Measurements from ENCODE around the gene APBB1.
"Not testable (repeated sequence)": the region's sequence is repeated elsewhere in the genome, so short reads cannot be mapped to it uniquely, and the experiment has no call there.

The APBB1 gene

DNA sequence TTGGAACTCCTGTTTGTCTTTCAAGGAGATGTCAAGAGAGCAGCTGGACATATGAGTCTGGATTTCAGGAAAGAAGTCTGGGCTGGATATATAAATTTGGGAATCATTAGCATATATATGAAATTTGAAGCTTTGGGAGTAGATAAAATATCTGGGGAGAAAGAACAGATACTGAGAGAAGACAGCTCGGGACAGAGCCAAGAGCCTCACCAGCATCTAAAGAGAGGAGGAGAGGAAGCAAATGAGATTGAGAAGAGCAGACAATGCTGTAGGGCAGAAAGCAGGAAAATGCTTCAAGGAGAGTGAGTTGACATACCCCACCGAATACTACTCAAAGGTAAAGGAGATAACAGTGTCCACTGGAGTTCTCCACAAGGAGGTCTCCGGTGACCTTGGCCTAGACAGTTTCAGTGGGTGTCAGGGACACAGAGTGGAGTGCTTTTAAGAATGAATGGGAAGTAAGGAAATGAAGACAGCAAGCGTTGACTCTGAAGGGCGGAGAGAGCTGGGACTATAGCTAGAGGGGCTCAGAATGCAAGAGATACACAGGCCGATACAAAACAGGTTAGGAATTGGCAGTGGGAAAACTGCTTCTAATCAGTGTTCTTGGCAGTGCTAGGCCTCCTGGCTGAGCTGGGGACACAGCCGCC lies 862 bp downstream of the APBB1 start:
- no peak for DNase-seq (ENCODE audit: low spot score)

DNA sequence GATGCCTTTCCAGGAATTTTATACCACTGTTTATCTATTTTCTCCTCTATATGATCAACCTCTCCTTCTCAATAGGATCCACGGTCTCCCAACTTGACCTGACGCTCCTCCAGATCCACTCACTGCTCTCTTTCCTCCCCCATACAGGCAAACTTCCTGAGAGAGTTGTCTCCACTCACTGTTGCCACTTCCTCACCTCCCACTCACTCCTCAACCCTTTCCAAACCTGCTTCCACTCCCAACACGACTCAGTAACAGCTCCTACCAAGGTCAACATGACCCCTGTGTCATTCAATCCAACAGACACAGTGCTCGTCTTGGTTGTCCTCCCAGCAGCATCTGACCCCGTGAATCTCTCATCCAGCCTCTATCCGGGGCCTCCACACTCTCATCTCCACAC lies 3.1 kb downstream of the APBB1 start:
- DNase-seq (ENCODE audit: low spot score): no peak

DNA sequence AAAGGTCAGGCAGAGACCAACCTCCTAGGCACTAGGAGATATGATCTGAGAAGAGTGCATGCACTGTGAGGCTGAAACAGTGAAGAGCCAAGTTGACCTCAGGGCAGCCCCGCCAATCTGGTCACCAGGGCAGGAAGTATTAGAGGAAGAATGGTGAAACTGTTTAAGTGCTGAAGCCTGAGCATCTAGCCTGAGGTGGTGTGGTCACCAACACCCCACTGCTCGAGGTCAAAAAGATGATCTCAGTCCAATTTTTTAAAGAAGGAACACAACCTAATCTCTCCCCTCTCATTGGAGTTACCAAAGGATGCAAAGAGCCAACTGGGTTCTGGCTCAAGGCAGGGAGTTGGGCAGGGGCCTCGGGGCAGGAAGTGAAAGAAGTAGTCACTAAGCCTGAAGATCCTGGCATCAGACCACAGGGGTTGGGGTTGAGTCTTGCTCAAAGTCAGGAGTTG lies 4.0 kb downstream of the APBB1 start:
- no peak for DNase-seq (ENCODE audit: low spot score)

DNA sequence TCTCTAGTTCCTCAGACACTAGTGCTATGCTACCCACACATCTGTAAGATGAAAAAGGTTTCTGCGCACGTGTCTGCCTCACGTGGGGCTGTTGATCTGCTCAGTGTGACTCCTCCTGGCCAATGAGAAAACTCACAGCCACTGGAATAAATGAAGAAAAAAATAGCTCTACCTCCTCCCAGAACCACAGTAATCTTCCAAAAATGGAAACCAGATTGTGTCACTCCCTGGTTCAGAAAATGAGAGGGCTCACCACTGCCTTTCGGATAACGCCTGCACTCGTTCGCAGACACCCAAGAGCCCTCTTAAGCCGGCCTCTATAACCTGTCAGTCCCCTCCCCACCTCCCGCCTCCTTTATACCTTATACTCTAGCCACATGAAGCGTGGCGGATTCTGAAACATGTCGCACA lies 5.1 kb downstream of the APBB1 start:
- DNase-seq (ENCODE audit: low spot score): no peak

DNA sequence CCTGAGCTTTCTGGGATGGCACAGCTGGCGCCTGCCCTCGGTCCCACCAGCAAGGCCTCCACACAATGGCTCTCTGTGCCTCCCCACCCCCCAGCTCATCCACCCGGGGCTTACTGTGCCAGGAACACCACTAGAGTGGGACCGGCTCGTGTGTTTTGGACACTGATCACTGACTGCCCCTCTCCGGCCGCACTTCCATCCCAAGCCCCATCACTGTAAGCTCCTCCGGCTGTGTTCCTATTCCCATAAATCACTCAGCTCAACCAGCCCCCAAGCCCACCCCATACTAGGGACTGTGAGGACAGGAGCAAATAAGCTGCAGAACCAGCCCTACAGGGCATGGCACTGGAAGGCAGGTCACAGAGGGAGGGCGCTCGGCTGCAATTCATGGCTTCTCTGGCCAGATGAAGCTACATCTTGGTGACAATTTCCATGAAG lies 7.3 kb downstream of the APBB1 start:
- no peak for DNase-seq (ENCODE audit: low spot score)

DNA sequence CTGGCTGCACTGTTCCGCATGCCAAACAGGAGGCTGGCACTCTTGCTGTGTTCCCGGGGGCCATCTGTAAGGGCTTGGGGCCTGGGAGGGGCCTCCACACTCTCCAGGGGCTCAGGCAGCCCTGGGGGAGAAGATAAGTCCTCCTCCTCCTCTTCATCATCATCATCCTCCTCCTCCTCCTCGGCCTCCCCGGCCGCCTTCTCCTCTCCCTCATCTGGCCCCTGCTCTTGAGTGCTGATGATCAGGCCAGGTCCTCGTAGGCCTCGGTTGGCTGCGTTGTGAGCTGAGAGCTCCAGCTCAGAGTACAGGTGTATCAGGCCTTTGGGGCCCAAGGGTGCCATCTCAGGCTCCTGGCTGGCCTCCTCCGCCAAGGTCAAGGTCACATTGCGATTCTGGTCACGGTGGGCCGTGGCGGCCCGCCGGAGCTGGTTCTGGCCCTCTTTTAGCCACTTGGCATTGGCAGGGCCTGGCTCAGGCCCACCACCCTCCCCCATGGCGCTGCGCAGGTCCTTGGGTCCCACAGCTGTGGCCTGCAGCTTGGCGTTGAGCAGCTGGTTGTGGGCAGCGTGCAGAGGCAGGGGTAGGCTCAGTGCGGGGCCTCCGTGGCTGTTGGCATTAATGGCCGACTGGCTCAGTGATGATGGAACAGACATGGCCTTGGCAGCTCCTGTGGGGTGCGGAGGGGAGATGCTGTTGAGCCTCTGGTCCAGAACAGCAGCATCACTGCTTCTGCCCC lies 8.0 kb downstream of the APBB1 start:
- no peak for DNase-seq (ENCODE audit: low spot score)

DNA sequence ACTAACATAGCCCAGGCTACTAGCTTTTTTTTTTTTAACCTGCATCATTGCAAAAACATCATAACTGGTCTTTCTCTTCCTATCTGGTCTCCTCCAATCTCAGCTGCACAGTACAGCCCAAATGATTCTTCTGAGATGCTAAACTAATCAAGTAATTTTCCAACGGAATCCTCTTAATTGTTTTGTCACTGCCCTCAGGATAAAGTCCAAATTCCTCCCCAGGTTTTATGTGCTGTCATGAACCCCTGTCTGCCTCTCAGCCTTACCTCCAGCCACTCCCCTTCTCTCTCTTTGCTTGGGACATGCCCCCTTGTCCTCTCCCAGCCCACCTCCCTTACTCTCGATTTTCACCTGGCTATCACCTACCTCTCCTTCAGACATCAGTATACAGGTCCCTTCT lies 12.5 kb downstream of the APBB1 start:
- no peak for DNase-seq (ENCODE audit: low spot score)

DNA sequence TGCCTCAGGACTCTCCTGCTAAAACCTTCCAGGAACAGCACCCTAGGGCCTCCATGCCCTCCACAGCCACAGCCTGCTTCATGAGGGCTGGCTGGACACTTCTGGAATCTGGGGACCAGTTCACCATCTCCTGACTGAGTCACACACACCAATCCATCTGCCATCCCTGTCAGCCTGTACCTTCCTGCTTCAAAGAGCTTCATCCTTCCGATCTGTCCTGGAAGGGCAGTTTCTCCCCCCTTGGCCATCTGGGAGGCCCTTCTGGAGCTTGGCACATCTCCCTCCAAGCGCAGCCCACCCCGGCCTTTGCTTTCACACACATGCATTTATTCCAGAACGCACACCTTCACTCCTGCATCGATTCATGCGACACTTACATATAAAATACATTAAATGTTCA lies 13.0 kb downstream of the APBB1 start:
- DNase-seq (ENCODE audit: low spot score): no peak

DNA sequence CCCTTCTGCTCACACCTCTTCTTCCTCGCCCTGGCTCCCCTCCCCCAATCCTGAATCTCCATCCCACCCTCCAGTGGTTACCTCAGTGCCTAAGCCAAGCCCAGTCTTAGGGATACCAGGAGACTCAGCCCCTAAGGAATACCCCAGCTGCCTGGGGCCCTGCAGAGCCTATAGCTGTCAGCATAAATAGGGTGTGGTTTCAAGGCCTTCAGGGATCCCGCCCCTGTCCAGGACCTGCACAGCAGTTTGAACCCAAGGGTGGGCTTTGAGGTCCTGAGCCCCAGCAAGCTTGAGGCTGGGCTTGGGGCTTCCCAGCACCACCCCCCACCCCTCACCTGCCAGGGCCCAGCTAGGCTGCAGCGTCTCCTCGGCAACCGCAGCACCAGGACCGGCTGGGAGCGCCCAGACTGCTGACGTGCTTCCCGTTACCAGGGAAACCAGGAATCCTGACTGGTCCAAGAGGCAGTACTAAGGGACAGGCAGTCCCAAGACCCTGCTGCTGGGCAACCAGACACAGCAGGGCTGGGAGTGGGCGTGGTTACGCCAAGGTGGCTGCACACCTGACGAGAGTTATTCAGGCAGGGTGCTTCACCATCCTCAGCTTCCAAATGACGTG lies 13.7 kb downstream of the APBB1 start:
- DNase-seq (ENCODE audit: low spot score): no peak

DNA sequence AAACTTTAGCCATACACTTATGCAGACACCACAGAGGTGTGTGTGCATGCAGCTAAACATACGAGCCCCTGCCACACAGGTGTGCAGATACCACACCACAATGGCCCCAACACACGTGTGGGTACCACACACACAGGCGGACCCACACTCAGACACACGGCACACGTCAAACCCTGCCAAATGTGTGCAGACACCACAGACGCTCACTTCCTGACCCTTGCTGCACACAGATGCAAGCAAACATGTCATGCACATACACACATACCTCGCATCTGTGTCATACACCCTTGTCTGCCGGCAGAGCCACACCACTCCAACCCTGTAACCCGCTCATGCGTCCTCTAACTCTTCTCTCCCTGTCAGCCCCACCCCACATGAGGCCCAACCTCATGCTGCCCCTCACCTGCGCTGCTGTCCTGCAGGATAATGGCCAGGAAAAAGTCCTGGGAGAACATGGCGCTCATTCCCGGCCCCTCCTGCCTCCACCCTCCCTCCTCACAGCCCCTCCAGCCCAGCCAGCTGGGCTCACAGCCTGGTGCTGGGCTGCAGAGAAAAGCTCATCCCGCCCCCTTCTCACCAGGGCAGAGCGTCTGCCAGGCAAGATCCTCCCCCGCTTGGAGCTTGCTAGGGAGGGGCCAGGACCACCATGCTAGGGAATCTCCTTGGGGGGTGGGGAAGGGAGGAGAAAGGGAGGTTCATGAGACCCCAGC lies 14.4 kb downstream of the APBB1 start:
- DNase-seq (ENCODE audit: low spot score): no peak

DNA sequence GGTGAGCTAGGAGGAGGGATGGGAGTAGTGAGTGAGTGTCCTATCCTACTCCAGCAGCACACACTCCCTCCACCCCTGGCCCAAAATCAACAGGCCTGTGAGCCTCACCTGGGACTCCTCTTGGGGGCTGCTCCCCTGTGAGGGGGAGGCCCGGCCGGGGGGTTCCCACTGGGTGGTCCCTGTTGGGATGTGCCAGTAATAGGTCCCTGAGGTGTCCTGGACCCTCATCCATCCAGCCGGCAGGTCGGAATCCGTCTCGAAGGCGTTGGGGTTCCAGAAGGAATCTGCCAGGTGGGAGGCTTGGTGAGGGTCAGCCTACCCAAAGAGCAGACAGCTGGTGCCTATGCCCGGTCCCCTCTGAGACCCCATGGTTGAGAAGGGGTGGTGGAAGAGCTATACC lies 15.4 kb downstream of the APBB1 start:
- DNase-seq (ENCODE audit: low spot score): no peak

DNA sequence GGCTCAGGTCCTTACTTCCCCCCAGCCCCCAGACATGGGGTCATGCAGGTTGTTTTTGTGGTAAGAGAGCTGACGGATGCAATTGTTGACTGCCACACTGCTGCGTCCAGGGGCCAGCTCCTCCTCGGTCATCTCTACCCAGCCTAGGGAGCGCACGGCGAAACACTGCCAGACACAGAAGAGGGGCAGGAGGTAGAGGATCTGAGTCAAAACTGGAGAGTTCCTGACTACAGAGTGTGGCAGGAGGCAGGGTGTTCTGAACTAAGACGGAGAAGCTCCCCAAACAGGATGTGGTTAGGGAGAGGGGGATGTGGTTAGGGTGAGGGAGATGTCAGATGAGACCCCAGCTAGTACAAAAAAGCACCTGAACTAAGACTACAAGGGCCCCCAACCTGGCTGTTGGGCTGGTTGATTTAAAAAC lies 16.3 kb downstream of the APBB1 start:
- no peak for DNase-seq (ENCODE audit: low spot score)

DNA sequence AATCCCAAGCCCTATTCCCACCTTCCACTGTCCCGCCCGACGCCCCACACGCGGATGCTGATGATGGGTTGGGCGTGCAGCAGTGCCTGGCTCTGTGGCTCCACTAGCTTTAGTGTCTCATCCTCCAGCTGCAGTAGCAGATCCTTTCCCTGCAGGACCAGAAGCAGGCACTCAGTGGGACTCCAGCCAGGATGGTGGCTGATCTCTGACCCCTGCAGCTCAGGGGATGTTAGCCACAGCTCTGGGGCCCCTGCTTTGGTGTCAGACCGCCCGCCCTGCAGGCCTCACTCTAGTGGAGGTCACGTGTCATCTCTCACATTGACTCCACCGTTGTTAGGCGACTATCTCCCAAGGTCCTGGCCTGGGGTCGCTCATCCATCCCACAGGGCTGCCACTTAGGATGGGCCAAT lies 16.8 kb downstream of the APBB1 start:
- DNase-seq (ENCODE audit: low spot score): no peak

DNA sequence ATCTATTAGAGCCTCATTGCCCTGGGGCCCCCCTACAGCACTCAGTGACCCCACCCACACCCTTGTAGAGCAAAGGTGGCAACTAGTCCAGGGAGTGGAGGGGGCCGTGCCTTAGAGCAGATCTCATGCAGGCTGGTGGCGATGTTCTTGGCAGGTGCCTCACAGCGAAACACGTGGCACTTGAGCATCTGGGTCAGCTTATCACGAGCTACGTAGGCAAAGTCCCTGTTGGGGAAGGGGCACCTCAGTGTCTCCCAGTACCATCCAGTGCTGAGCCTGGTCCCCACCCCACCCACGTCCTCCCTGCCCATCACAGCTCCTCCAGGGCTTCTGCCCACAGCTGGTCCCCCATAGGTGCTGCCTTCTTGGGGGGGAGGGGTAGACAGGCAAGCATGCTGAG lies 17.4 kb downstream of the APBB1 start:
- no peak for DNase-seq (ENCODE audit: low spot score)

DNA sequence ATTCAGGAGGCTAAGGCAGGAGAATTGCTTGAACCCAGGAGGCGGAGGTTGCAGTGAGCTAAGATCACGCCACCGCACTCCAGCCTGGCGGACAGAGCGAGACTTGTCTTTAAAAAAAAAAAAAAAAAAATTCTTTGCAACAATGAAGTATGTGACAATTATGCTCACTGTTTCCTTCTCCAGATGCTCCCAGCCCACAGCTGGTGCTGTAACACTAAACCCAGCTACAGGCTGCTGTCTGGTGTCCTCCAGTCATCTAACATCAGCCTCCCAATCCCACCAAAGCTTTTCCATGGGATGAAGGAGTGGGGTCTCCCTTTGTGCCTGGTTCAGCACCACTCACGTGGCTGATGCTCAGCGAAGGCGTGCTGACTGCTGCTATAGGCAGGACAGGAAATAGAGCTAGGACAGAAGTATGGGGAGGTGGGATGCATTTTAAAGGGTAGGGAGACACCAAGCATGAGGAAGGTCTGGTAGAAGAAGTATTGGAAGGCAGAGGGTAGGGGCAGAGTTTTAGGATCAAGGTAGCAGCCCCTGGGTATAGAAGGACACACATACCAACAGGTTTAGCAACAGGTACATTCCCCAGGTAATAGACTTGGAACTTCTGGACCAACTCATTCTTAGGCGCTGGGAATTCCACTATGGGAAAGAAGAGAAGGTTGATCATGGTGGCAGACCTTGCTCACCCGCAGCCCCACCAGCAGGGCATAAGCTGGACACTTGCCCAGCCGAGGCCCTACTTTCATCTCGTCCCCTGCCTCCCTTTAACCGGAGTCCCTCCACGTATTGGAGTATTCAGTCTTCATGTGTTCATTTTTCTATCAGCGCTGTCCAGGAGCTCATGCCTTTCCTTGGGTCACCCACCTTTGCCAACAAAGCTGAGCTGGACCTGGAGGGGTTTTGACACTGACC lies 18.2 kb downstream of the APBB1 start:
- no peak for DNase-seq (ENCODE audit: low spot score)

DNA sequence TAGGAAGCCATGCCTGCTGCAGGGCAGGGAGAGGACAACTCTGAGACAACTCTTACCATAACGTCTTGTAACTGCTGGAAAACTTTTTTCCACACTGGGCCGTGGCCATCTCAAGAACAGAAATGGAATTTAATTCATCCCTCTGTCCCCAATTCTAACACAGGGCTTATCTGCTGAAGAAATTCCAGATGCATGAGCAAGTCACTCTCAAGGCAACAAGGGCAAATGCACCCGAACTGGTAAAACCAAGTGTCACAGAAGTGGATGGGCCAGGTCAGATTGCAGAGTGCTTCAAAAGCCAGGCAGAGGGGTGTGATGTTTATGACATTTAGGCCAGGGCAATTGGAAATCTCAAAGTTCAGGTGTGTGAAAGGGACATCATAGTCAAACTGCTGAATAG lies 21.3 kb downstream of the APBB1 start:
- no peak for DNase-seq (ENCODE audit: low spot score)

DNA sequence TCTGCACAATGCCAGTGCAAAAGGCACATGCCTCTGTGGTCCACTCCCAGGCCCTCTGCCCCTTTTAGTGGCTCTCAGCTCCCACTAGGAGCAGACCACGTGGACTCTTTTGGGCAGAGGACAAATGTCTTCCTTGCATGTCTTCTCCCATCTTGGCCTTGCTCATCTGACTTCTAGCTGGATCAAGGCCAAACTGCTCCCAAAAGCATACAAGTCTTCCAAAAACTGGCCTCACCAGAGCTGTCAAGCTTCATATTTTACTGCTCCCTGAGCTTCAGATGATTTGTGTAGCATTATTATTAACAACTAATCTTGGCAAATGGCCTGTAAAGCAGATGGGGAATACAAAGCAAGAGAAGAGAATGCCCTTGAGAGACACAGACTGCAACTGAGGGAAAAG lies 21.7 kb downstream of the APBB1 start:
- DNase-seq (ENCODE audit: low spot score): no peak

DNA sequence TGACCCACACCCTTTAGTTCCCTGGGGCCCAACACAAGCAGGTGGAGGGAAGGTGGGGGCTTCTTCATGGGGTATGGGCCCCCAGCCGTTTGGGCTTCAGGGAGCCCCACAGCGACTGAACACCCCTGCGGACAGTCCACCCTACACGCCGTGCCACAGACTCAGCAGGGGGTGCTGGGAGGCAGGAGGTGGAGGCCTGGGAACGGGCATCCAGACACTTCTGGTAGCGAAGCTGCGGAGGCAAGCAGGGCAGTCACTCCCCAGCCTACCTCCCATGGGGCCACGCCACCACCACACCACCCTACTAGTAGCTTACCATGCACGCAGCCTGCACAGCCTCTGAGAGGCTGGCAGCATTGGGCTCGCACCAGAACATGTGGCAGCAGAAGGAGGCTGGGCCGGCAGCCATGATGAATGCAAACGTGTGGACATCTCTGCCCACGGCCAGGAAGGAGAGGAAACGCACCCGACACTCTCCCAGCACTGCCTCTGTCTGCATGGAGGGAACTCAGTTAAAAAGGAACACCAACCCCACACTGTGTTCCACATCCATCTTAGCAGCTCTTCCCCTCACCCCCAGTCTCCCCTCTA lies 23.3 kb downstream of the APBB1 start:
- no peak for DNase-seq (ENCODE audit: low spot score)

DNA sequence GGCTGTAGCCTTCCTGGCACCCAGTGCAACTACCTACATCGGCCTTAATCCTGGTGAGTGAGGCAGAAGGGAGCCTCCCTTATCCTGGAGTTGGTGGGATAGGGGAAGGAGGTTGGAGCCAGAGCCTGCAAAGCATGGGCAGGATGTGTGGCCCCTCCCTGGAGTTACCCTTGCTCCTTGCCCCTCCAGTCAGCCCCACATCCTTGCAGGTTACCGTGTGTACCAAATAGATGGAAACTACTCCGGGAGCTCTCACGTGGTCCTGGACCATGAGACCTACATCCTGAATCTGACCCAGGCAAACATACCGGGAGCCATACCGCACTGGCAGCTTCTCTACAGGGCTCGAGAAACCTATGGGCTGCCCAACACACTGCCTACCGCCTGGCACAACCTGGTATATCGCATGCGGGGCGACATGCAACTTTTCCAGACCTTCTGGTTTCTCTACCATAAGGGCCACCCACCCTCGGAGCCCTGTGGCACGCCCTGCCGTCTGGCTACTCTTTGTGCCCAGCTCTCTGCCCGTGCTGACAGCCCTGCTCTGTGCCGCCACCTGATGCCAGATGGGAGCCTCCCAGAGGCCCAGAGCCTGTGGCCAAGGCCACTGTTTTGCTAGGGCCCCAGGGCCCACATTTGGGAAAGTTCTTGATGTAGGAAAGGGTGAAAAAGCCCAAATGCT lies 24.8 kb downstream of the APBB1 start:
- DNase-seq (ENCODE audit: low spot score): no peak

DNA sequence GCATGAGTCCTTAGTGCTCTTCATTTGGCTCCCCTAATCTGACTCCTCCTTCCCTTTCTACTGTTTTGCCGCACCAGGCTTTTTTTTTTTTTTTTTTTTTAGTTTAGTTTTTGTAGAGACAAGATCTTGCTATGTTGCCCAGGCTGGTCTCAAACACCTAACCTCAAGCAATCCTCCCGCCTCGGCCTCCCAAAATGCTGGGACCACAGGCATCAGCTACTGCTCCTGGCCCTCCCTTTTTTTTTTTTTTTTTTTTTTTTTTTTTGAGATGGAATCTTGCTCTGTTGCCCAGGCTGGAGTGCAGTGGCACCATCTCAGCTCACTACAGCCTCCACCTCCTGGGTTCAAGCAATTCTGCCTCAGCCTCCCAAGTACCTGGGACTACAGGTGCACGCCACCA lies 26.6 kb downstream of the APBB1 start:
- DNase-seq (ENCODE audit: low spot score): not testable (repeated sequence)
